ENCODE measurements around the gene SPC24. TPM values are rescaled to one million over a fixed set of nuclear protein-coding genes. Genes with fewer than 3 reads are reported as not detected.

Gene SPC24
- total RNA-seq, 4 donors from 2014 or later: 1.8 to 21.8 (median 2.6) TPM

GRCh38 chr19:11202488-11203193 is 47.1 kb upstream of the SPC24 start:
- H3K4me1 ChIP-seq: peaks cover 5 to 9% of the 10 kb centered on the region in 2 donors
- H3K36me3 ChIP-seq: no peaks in the 10 kb centered on the region
- intact Hi-C loops (cut with DNase I; ENCODE audit: low total_unique reads): loop anchor here (5.0 to 10.0 kb wide), 2 partner anchors 65 to 168 kb away; no protein-coding TSS in a partner anchor
- H3K27ac ChIP-seq: peak overlapping the region; percentile 98 to 99
- no peak for TF ChIP-seq CTCF (IDR thresholded peaks at IDR 0.05)
- TF ChIP-seq POLR2A (IDR thresholded peaks at IDR 0.05): no peak
- DNase-seq: no peak
- H3K27me3 ChIP-seq: no peaks in the 10 kb centered on the region
- no peak overlapping the region for H3K4me3 ChIP-seq
- H3K9me3 ChIP-seq: no peaks in the 10 kb centered on the region

- Histone ChIP-seq H3K27ac (peak overlapping the region; percentile 98 to 99), H3K36me3 (no peaks in the 10 kb centered on the region), H3K27me3 (no peaks in the 10 kb centered on the region), H3K9me3 (no peaks in the 10 kb centered on the region), H3K4me1 (peaks cover 5 to 9% of the 10 kb centered on the region in 2 donors), H3K4me3 (no peak overlapping the region)
- DNase-seq: no peak
- intact Hi-C loops (cut with DNase I; ENCODE audit: low total_unique reads): loop anchor here (5.0 to 10.0 kb wide), 2 partner anchors 64 to 167 kb away; no protein-coding TSS in a partner anchor
- TF ChIP-seq CTCF (IDR thresholded peaks at IDR 0.05) (no peak), POLR2A (IDR thresholded peaks at IDR 0.05) (no peak)
Measured at GRCh38 chr19:11201791-11202190, 46.2 kb upstream of the SPC24 start.

- Histone ChIP-seq H3K27ac (peak overlapping the region; percentile 98 to 99), H3K9me3 (no peaks in the 10 kb centered on the region), H3K4me1 (peaks cover 5 to 9% of the 10 kb centered on the region in 2 donors), H3K36me3 (no peaks in the 10 kb centered on the region), H3K27me3 (no peaks in the 10 kb centered on the region), H3K4me3 (no peak overlapping the region)
- intact Hi-C loops (cut with DNase I; ENCODE audit: low total_unique reads): loop anchor here (5.0 to 10.0 kb wide), 2 partner anchors 64 to 166 kb away; no protein-coding TSS in a partner anchor
- TF ChIP-seq CTCF (IDR thresholded peaks at IDR 0.05): no peak
- TF ChIP-seq POLR2A (IDR thresholded peaks at IDR 0.05): no peak
- no peak for DNase-seq
Measured at GRCh38 chr19:11200931-11201330, 45.3 kb upstream of the SPC24 start.

GRCh38 chr19:11200015-11200574 is 44.5 kb upstream of the SPC24 start:
- DNase-seq: no peak
- Histone ChIP-seq H3K27me3 (no peaks in the 10 kb centered on the region), H3K36me3 (no peaks in the 10 kb centered on the region), H3K27ac (peak overlapping the region; percentile 98 to 99), H3K4me3 (no peak overlapping the region), H3K4me1 (peaks cover 5 to 9% of the 10 kb centered on the region in 2 donors), H3K9me3 (no peaks in the 10 kb centered on the region)
- intact Hi-C loops (cut with DNase I; ENCODE audit: low total_unique reads): loop anchor here (5.0 to 10.0 kb wide), 2 partner anchors 63 to 165 kb away; no protein-coding TSS in a partner anchor
- TF ChIP-seq CTCF (IDR thresholded peaks at IDR 0.05) (no peak), POLR2A (IDR thresholded peaks at IDR 0.05) (no peak)

GRCh38 chr19:11199517-11199916 is 43.9 kb upstream of the SPC24 start:
- no peak for TF ChIP-seq CTCF (IDR thresholded peaks at IDR 0.05)
- TF ChIP-seq POLR2A (IDR thresholded peaks at IDR 0.05): no peak

More at GRCh38 chr19:11199517-11199916, 43.9 kb upstream of the SPC24 start:
- Histone ChIP-seq H3K27ac (peak overlapping the region; percentile 98 to 99), H3K36me3 (no peaks in the 10 kb centered on the region), H3K4me1 (peaks cover 3 to 9% of the 10 kb centered on the region in 2 donors), H3K9me3 (no peaks in the 10 kb centered on the region), H3K4me3 (no peak overlapping the region), H3K27me3 (no peaks in the 10 kb centered on the region)
- intact Hi-C loops (cut with DNase I; ENCODE audit: low total_unique reads): loop anchor here (5.0 kb wide), 1 partner anchor 37 kb away; no protein-coding TSS in a partner anchor
- DNase-seq: no peak
